NCI-H2029 treated with DMSO at 0.1 percent for 48 hours (cell line): Measurements from ENCODE around the gene ITGB3BP.
"Not testable (repeated sequence)": the region's sequence is repeated elsewhere in the genome, so short reads cannot be mapped to it uniquely, and the experiment has no call there.

Experiments
- DNase-seq: peaks from one replicate; lab custom pipeline; 2025; lab: John Stamatoyannopoulos, UW

ITGB3BP gene

GRCh38 chr1:63522891-63523728 is at the start of gene ITGB3BP, which contains the start of gene EFCAB7:
ITGB3BP (minus strand) TSS chr1:63523225; CDS start chr1:63523133, 92 bp downstream.
EFCAB7 (plus strand) TSS chr1:63523525; CDS start chr1:63525573, 2,048 bp downstream.
- DNase-seq: peak; percentile 99

GRCh38 chr1:63572686-63573085 is 49.7 kb upstream of the ITGB3BP start:
- DNase-seq: not testable (repeated sequence)

GRCh38 chr1:63569640-63570316 is 46.8 kb upstream of the ITGB3BP start:
- DNase-seq: no peak

- DNase-seq: no peak
Observed at GRCh38 chr1:63569068-63569467, 46.0 kb upstream of the ITGB3BP start.

GRCh38 chr1:63563745-63564144 is 40.7 kb upstream of the ITGB3BP start:
- DNase-seq: no peak

GRCh38 chr1:63559357-63559756 is 36.3 kb upstream of the ITGB3BP start:
- no peak for DNase-seq

- no peak for DNase-seq
Observed at GRCh38 chr1:63557365-63557987, 34.5 kb upstream of the ITGB3BP start.

- DNase-seq: no peak
Observed at GRCh38 chr1:63555480-63555879, 32.5 kb upstream of the ITGB3BP start.

- no peak for DNase-seq
Observed at GRCh38 chr1:63548877-63549276, 25.9 kb upstream of the ITGB3BP start.

GRCh38 chr1:63548303-63548702 is 25.3 kb upstream of the ITGB3BP start:
- DNase-seq: no peak

GRCh38 chr1:63547621-63548294 is 24.7 kb upstream of the ITGB3BP start:
- no peak for DNase-seq

- DNase-seq: no peak
Observed at GRCh38 chr1:63545780-63546179, 22.8 kb upstream of the ITGB3BP start.

- DNase-seq: no peak
Observed at GRCh38 chr1:63537940-63538339, 14.9 kb upstream of the ITGB3BP start.

GRCh38 chr1:63537006-63537405 is 14.0 kb upstream of the ITGB3BP start:
- no peak for DNase-seq

- DNase-seq: no peak
Observed at GRCh38 chr1:63534406-63534805, 11.4 kb upstream of the ITGB3BP start.

GRCh38 chr1:63533931-63534330 is 10.9 kb upstream of the ITGB3BP start:
- DNase-seq: no peak

- no peak for DNase-seq
Observed at GRCh38 chr1:63532727-63533126, 9.7 kb upstream of the ITGB3BP start.

GRCh38 chr1:63524201-63524600 is 1.2 kb upstream of the ITGB3BP start:
- no peak for DNase-seq

- no peak for DNase-seq
Observed at GRCh38 chr1:63523738-63524137, 713 bp upstream of the ITGB3BP start.

GRCh38 chr1:63516629-63517028 is 6.4 kb downstream of the ITGB3BP start:
- DNase-seq: no peak

GRCh38 chr1:63512584-63512983 is 10.4 kb downstream of the ITGB3BP start:
- no peak for DNase-seq

- no peak for DNase-seq
Observed at GRCh38 chr1:63509718-63510117, 13.3 kb downstream of the ITGB3BP start.
